Upper lobe of left lung (tissue), 6 donors: ENCODE data around the gene MYO1E. TPM values are rescaled to one million over a fixed set of nuclear protein-coding genes. Genes with fewer than 3 reads are reported as not detected.

Experiments
- ATAC-seq, 2 donors: fragments of 200-7000 bp; cut with Tn5 transposase; one replicate each; pipeline ENCODE4 v1.9.1; 2022; ENCODE audit warnings: mild to moderate bottlenecking in 2 of 2, moderate library complexity in 2 of 2; ENCODE audit not compliant: low FRiP score in 2 of 2
- DNase-seq, 2 donors: peaks; one replicate each; pipeline ENCODE4 v3.0.0-alpha.2; 2019 to 2020
- H3K27ac ChIP-seq, 4 donors: fragments of 200-600 bp; sonication (generic); one replicate each; pipeline ENCODE4 v1.5.1; 2016 to 2019
- H3K27me3 ChIP-seq, 4 donors: fragments of 200-600 bp; sonication (generic); one replicate each; pipeline ENCODE4 v1.5.1; 2017 to 2019
- H3K36me3 ChIP-seq, 4 donors: fragments of 200-600 bp; sonication (generic); one replicate each; pipeline ENCODE4 v1.5.1; 2016 to 2019
- H3K4me1 ChIP-seq, 4 donors: fragments of 200-600 bp; sonication (generic); one replicate each; pipeline ENCODE4 v1.5.1; 2018 to 2019
- H3K4me3 ChIP-seq, 4 donors: fragments of 200-600 bp; sonication (generic); one replicate each; pipeline ENCODE4 v1.5.1; 2017 to 2019; ENCODE audit warnings: mild to moderate bottlenecking in 2 of 4, moderate library complexity in 1 of 4
- H3K9me3 ChIP-seq, 4 donors: fragments of 200-600 bp; sonication (generic); one replicate each; pipeline ENCODE4 v1.5.1; 2018 to 2019
- CTCF ChIP-seq, 6 experiments: fragments of 450-650 bp in 4 of 6; fragments of 200-600 bp in 2 of 6; sonication (generic) in 2 of 6; IDR thresholded peaks; one replicate each; pipeline ENCODE4 v1.5.1; 2016 to 2019; ENCODE audit warnings: antibody characterized with exemption in 6 of 6
- EP300 ChIP-seq, 4 donors: sonication (generic); formaldehyde crosslinking; IDR thresholded peaks; one replicate each; pipeline ENCODE4 v1.5.1; 2017; ENCODE audit warnings: antibody characterized with exemption in 4 of 4, control low read depth in 2 of 4
- POLR2A ChIP-seq, 4 donors: fragments of 450-650 bp; IDR thresholded peaks; one replicate each; pipeline ENCODE4 v1.5.1; 2016 to 2017; ENCODE audit warnings: antibody characterized with exemption in 4 of 4, mild to moderate bottlenecking in 2 of 4
- POLR2AphosphoS5 ChIP-seq, 2 donors: sonication (generic); formaldehyde crosslinking; IDR thresholded peaks; one replicate each; pipeline ENCODE4 v1.5.1; 2017; ENCODE audit warnings: antibody characterized with exemption in 2 of 2
- WGBS, 2 donors: methylation state at CpG; one replicate each; pipeline ENCODE4 v1.1.5; 2017 to 2018; 5-methylcytosine and 5-hydroxymethylcytosine counted together
- total RNA-seq, 6 donors: library from RNA; depleted of rRNA in 4 of 6; stranded (reverse); fragments of >200 nt in 4 of 6; gene quantifications; one replicate each; pipeline versions ENCODE4 v1.1.0 to v1.2.1, GENCODE V29; 2016 to 2021
- donor health status: DM: no; HTN: no; CAD: no; lungs with moderate emphysema.
- donor health status: DM: no; HTN: yes; CAD: no; lungs with severe emphysema.

MYO1E gene
- total RNA-seq, 6 donors from 2014 or later = 39.7 to 161 (median 71.9) TPM

GRCh38 chr15:59243622-59244021 is 129.0 kb downstream of the MYO1E start:
- 83 to 88% methylated on average over 5 of the region's 5 CpGs for WGBS, 2 donors
- no peak for TF ChIP-seq POLR2A (IDR thresholded peaks at IDR 0.05)
- TF ChIP-seq EP300 (IDR thresholded peaks at IDR 0.05) = no peak
- TF ChIP-seq POLR2AphosphoS5 (IDR thresholded peaks at IDR 0.05) = no peak
- no peak for TF ChIP-seq CTCF (IDR thresholded peaks at IDR 0.05)
- H3K27me3 ChIP-seq = no peaks in the 10 kb centered on the region
- ATAC-seq (peak in 1 of 2 donors; percentile 53), DNase-seq (no peak)
- no peak overlapping the region for H3K4me3 ChIP-seq
- H3K9me3 ChIP-seq = no peaks in the 10 kb centered on the region
- H3K36me3 ChIP-seq = no peaks in the 10 kb centered on the region
- peaks cover 0 to 3% (median 1%) of the 10 kb centered on the region in 4 donors for H3K4me1 ChIP-seq
- no peak overlapping the region for H3K27ac ChIP-seq

GRCh38 chr15:59242649-59243048 is 130.0 kb downstream of the MYO1E start:
- DNase-seq = no peak
- Histone ChIP-seq H3K9me3 (no peaks in the 10 kb centered on the region), H3K4me3 (no peak overlapping the region), H3K36me3 (no peaks in the 10 kb centered on the region), H3K27ac (no peak overlapping the region), H3K27me3 (no peaks in the 10 kb centered on the region), H3K4me1 (peaks cover 0 to 3% (median 1%) of the 10 kb centered on the region in 4 donors)
- no peak for ATAC-seq
- TF ChIP-seq POLR2AphosphoS5 (IDR thresholded peaks at IDR 0.05) = no peak
- no peak for TF ChIP-seq EP300 (IDR thresholded peaks at IDR 0.05)
- TF ChIP-seq POLR2A (IDR thresholded peaks at IDR 0.05) = no peak
- no peak for TF ChIP-seq CTCF (IDR thresholded peaks at IDR 0.05)
- 96% methylated on average over 2 of the region's 2 CpGs for WGBS, 2 donors

GRCh38 chr15:59240036-59240435 is 132.6 kb downstream of the MYO1E start:
- DNase-seq (no peak), ATAC-seq (no peak)
- no peaks in the 10 kb centered on the region for H3K36me3 ChIP-seq
- H3K4me3 ChIP-seq = no peak overlapping the region
- no peaks in the 10 kb centered on the region for H3K9me3 ChIP-seq
- TF ChIP-seq EP300 (IDR thresholded peaks at IDR 0.05) (no peak), CTCF (IDR thresholded peaks at IDR 0.05) (no peak), POLR2AphosphoS5 (IDR thresholded peaks at IDR 0.05) (no peak), POLR2A (IDR thresholded peaks at IDR 0.05) (no peak)
- 73 to 80% methylated on average over 5 of the region's 5 CpGs for WGBS, 2 donors
- peaks cover 0 to 4% (median 2%) of the 10 kb centered on the region in 4 donors for H3K4me1 ChIP-seq
- no peaks in the 10 kb centered on the region for H3K27me3 ChIP-seq
- H3K27ac ChIP-seq = no peak overlapping the region

- H3K36me3 ChIP-seq = no peaks in the 10 kb centered on the region
- no peak overlapping the region for H3K27ac ChIP-seq
- ATAC-seq (no peak), DNase-seq (no peak)
- 79 to 80% methylated on average over 5 of the region's 5 CpGs for WGBS, 2 donors
- H3K4me1 ChIP-seq = peaks cover 0 to 4% (median 2%) of the 10 kb centered on the region in 4 donors
- TF ChIP-seq CTCF (IDR thresholded peaks at IDR 0.05) = no peak
- H3K9me3 ChIP-seq = no peaks in the 10 kb centered on the region
- H3K27me3 ChIP-seq = no peaks in the 10 kb centered on the region
- no peak overlapping the region for H3K4me3 ChIP-seq
Observed at GRCh38 chr15:59237924-59238331, 134.7 kb downstream of the MYO1E start.

- WGBS, 2 donors = 78 to 81% methylated on average over 8 of the region's 8 CpGs
- ATAC-seq (no peak), DNase-seq (no peak)
- H3K4me1 ChIP-seq = peaks cover 0 to 6% (median 4%) of the 10 kb centered on the region in 4 donors
- H3K27me3 ChIP-seq = no peaks in the 10 kb centered on the region
- H3K4me3 ChIP-seq = no peak overlapping the region
- no peak for TF ChIP-seq EP300 (IDR thresholded peaks at IDR 0.05)
- no peak for TF ChIP-seq POLR2AphosphoS5 (IDR thresholded peaks at IDR 0.05)
- TF ChIP-seq POLR2A (IDR thresholded peaks at IDR 0.05) = no peak
- no peak for TF ChIP-seq CTCF (IDR thresholded peaks at IDR 0.05)
- no peaks in the 10 kb centered on the region for H3K9me3 ChIP-seq
- peak overlapping the region in 1 of 4 donors; percentile 7 for H3K27ac ChIP-seq
- no peaks in the 10 kb centered on the region for H3K36me3 ChIP-seq
Observed at GRCh38 chr15:59237119-59237855, 135.4 kb downstream of the MYO1E start.
